Stimulated activated CD8-positive, alpha-beta memory T cell treated with anti-CD3 and anti-CD28 coated beads, Interleukin-2, amount 100 ng/mL, for 1 hour (primary cell): ENCODE data around the gene PLS3.

Source experiments
- DNase-seq, 2 donors: peaks; one replicate each; pipeline ENCODE4 v3.0.0-alpha.2; 2020; ENCODE audit warnings: low read depth in 2 of 2

Gene PLS3

DNA sequence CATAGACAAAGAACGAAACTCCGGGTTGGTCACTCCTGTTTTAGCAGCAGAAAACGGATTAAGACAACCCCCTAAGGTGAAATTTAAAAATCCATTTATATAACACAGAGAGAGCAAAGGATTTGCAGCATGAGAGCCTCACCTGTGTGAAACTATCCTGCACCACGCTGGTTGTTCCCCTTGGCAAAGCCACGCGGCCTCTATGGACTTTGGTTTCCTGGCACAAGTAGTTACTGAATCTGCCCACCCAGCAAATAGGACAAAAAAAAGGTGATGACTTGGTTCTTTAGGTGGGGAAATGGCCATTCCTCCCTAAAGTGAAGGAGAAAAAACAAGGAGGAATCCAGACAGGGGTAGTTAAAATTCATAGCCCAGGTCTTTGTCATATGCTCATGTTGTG lies 133.1 kb downstream of the PLS3 start:
- no peak for DNase-seq

DNA sequence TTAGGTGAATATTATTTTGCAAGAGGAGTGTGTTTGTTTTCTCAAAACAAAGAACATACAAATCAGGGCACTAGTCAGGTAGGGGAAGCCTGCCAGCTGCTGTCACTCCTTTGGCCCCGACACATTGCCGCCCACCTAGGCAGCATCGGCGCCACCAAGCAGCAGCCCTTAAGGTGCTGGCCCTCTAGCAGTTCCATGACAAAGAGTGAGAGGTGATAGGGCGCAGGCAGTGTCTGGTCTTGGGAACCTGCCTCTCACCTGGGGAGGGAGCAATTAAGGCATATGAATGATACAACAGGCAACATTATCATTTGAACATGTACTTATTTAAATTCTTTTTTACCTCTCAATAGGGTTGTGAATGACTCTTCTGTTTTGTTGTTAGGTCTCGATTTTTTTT lies 135.1 kb downstream of the PLS3 start:
- no peak for DNase-seq

DNA sequence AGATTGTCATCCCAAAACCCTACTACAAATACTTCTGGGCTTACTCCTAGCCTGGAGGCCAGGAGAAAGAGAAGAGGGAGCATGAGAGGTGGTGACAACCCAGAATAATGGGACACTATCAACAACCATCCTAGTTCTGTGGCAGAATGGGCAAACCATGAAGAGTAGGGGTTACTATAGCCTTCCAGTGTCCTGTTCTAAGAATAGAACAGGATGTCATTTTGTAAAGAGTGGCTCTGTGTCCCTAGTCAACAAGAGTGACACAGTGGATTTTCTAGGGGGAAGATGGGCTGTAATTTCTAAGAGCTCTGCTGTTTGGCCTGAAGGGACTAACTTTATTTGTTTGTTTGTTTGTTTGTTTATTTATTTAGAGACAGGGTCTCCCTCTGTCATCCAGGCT lies 136.0 kb downstream of the PLS3 start:
- DNase-seq = no peak

DNA sequence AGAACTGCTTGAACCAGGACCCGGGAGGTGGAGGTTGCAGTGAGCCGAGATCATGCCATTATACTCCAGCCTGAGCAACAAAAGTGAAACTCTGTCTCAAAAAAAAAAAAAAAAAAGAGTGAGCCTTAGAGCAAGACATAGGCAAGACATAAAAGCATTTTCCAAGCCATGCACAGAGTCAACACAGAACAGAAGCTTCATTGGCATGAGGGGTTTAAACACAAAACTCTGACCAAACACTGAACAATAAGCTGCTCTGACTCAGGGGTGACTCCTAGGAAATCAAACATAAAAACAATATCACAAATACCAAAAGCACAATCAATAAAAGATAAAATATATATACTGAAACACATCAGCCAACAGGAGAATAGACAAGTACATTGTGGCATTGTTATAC lies 136.8 kb downstream of the PLS3 start:
- no peak for DNase-seq
